Measurements from ENCODE around the gene SORBS2.
"Not testable (repeated sequence)": the region's sequence is repeated elsewhere in the genome, so short reads cannot be mapped to it uniquely, and the experiment has no call there.

The SORBS2 gene

DNA sequence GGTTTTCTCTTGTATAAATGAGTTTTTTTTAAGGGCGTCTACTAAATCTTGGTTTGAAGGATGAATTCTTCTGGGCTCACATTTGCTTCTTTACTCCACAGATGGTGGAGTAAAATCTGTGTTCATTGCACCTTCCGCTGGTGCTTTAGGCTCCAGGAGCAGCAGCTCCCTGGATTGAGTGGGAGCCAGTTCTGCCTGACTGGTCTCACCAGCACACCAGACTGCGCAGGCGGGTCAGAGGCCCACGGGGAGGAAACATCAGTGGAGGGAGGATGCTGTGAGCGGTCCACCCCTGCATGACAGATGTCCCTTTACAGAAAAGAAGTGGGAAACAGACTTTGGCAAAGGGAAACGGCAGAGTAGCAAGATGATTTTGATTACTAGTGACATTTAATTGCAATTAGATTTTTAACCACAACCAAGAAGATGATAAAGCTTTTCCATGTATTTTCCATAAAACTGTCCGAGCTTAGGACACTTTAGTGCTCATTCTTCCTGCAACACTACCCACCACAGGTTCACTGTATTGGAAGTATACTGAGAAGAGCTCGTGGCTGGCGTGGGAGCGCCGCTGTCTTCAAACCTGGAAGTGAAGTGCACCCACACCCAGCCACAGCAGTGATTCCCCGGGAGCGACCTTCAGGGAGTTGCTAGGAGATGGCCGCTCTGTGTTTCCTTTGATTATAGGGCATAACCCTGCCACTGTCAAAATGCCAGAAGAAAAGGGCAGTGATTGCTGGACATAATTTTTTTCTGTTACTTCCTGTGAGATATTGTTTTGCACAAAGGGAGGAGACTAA, 95.2 kb downstream of the SORBS2 start:
- DNase-seq (no peak), ATAC-seq (ENCODE audit: insufficient read depth, low read depth) (no peak)
- H3K27me3 ChIP-seq (ENCODE audit: insufficient read depth, low read length, poor library complexity), result no peaks in the 10 kb centered on the region
- no peak overlapping the region for H3K27ac ChIP-seq (ENCODE audit: low read length)
- no peak overlapping the region for H3K9ac ChIP-seq (ENCODE audit: low read depth, low read length)
- no peaks in the 10 kb centered on the region for H4K20me1 ChIP-seq (ENCODE audit: insufficient read depth, low read length)
- no peak overlapping the region for H3K4me2 ChIP-seq (ENCODE audit: insufficient read depth, low read length)
- TF ChIP-seq EZH2 (IDR thresholded peaks at IDR 0.05; ENCODE audit: borderline replicate concordance, low read depth, low read length, severe bottlenecking), result no peak
- TF ChIP-seq CTCF (IDR thresholded peaks at IDR 0.05; ENCODE audit: borderline replicate concordance, extremely low read depth, low read length, poor library complexity, severe bottlenecking), result no peak
- no peak overlapping the region for H3K4me3 ChIP-seq (ENCODE audit: low read depth in 1 of 2, low read length in 2 of 2)
- H3K79me2 ChIP-seq (ENCODE audit: insufficient read depth, low read length), result no peaks in the 10 kb centered on the region
- no peaks in the 10 kb centered on the region for H3K9me3 ChIP-seq (ENCODE audit: insufficient read depth, low read length, severe bottlenecking)
- no peak overlapping the region for H2AFZ ChIP-seq (ENCODE audit: low read depth, low read length)
- H3K36me3 ChIP-seq (ENCODE audit: insufficient read depth, low read length), result no peaks in the 10 kb centered on the region
- H3K4me1 ChIP-seq (ENCODE audit: insufficient read depth, low read length), result no peaks in the 10 kb centered on the region

- H3K79me2 ChIP-seq (ENCODE audit: insufficient read depth, low read length), result no peaks in the 10 kb centered on the region
- H3K4me1 ChIP-seq (ENCODE audit: insufficient read depth, low read length), result no peaks in the 10 kb centered on the region
- no peak overlapping the region for H2AFZ ChIP-seq (ENCODE audit: low read depth, low read length)
- no peaks in the 10 kb centered on the region for H3K27me3 ChIP-seq (ENCODE audit: insufficient read depth, low read length, poor library complexity)
- no peak overlapping the region for H3K4me3 ChIP-seq (ENCODE audit: low read depth in 1 of 2, low read length in 2 of 2)
- TF ChIP-seq CTCF (IDR thresholded peaks at IDR 0.05; ENCODE audit: borderline replicate concordance, extremely low read depth, low read length, poor library complexity, severe bottlenecking) (no peak), EZH2 (IDR thresholded peaks at IDR 0.05; ENCODE audit: borderline replicate concordance, low read depth, low read length, severe bottlenecking) (no peak)
- H3K36me3 ChIP-seq (ENCODE audit: insufficient read depth, low read length), result no peaks in the 10 kb centered on the region
- DNase-seq (no peak), ATAC-seq (ENCODE audit: insufficient read depth, low read depth) (no peak)
- no peaks in the 10 kb centered on the region for H4K20me1 ChIP-seq (ENCODE audit: insufficient read depth, low read length)
- H3K9me3 ChIP-seq (ENCODE audit: insufficient read depth, low read length, severe bottlenecking), result no peaks in the 10 kb centered on the region
- H3K9ac ChIP-seq (ENCODE audit: low read depth, low read length), result no peak overlapping the region
- no peak overlapping the region for H3K4me2 ChIP-seq (ENCODE audit: insufficient read depth, low read length)
- no peak overlapping the region for H3K27ac ChIP-seq (ENCODE audit: low read length)
Observed at GRCh38 chr4:185716141-185716551, 95.8 kb downstream of the SORBS2 start.

- H4K20me1 ChIP-seq (ENCODE audit: insufficient read depth, low read length); H3K9me3 ChIP-seq (ENCODE audit: insufficient read depth, low read length, severe bottlenecking); ATAC-seq (ENCODE audit: insufficient read depth, low read depth); H3K4me2 ChIP-seq (ENCODE audit: insufficient read depth, low read length); H2AFZ ChIP-seq (ENCODE audit: low read depth, low read length); H3K4me3 ChIP-seq (ENCODE audit: low read depth in 1 of 2, low read length in 2 of 2); H3K36me3 ChIP-seq (ENCODE audit: insufficient read depth, low read length); H3K9ac ChIP-seq (ENCODE audit: low read depth, low read length); H3K4me1 ChIP-seq (ENCODE audit: insufficient read depth, low read length); H3K27ac ChIP-seq (ENCODE audit: low read length); DNase-seq; H3K79me2 ChIP-seq (ENCODE audit: insufficient read depth, low read length); H3K27me3 ChIP-seq (ENCODE audit: insufficient read depth, low read length, poor library complexity): not testable (repeated sequence)
Observed at GRCh38 chr4:185714524-185714923, 97.5 kb downstream of the SORBS2 start.

DNA sequence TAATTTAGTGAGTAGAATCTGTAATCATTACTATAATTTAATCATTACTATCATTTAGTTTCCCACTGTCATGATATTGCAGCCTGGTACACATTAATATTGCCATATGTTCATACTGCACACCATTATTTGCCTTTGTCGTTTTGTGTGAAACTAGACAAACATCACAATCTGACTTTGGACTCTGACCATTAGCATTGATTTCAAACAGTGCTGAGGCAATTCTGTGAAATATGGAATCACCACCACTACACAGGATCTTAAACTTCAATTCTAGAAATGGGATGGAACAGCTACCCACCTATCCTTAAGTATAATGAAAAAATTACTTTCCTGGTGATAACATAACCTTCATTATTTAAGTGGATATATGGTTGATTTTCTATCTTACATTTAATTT, 98.3 kb downstream of the SORBS2 start:
- H3K36me3 ChIP-seq (ENCODE audit: insufficient read depth, low read length), result no peaks in the 10 kb centered on the region
- TF ChIP-seq CTCF (IDR thresholded peaks at IDR 0.05; ENCODE audit: borderline replicate concordance, extremely low read depth, low read length, poor library complexity, severe bottlenecking) (no peak), EZH2 (IDR thresholded peaks at IDR 0.05; ENCODE audit: borderline replicate concordance, low read depth, low read length, severe bottlenecking) (no peak)
- no peaks in the 10 kb centered on the region for H3K4me1 ChIP-seq (ENCODE audit: insufficient read depth, low read length)
- no peak overlapping the region for H3K4me2 ChIP-seq (ENCODE audit: insufficient read depth, low read length)
- H3K4me3 ChIP-seq (ENCODE audit: low read depth in 1 of 2, low read length in 2 of 2), result no peak overlapping the region
- H3K79me2 ChIP-seq (ENCODE audit: insufficient read depth, low read length), result no peaks in the 10 kb centered on the region
- no peak overlapping the region for H3K9ac ChIP-seq (ENCODE audit: low read depth, low read length)
- no peak overlapping the region for H2AFZ ChIP-seq (ENCODE audit: low read depth, low read length)
- no peaks in the 10 kb centered on the region for H4K20me1 ChIP-seq (ENCODE audit: insufficient read depth, low read length)
- no peaks in the 10 kb centered on the region for H3K9me3 ChIP-seq (ENCODE audit: insufficient read depth, low read length, severe bottlenecking)
- DNase-seq, result no peak
- no peaks in the 10 kb centered on the region for H3K27me3 ChIP-seq (ENCODE audit: insufficient read depth, low read length, poor library complexity)
- no peak for ATAC-seq (ENCODE audit: insufficient read depth, low read depth)
- no peak overlapping the region for H3K27ac ChIP-seq (ENCODE audit: low read length)

Data from DND-41 (cell line).